ENCODE measurements around the gene POLD2. TPM values are rescaled to one million over a fixed set of nuclear protein-coding genes. Genes with fewer than 3 reads are reported as not detected.

POLD2 gene
- polyA plus RNA-seq, 1 donor from 2014 or later, result 79.5 TPM

DNA sequence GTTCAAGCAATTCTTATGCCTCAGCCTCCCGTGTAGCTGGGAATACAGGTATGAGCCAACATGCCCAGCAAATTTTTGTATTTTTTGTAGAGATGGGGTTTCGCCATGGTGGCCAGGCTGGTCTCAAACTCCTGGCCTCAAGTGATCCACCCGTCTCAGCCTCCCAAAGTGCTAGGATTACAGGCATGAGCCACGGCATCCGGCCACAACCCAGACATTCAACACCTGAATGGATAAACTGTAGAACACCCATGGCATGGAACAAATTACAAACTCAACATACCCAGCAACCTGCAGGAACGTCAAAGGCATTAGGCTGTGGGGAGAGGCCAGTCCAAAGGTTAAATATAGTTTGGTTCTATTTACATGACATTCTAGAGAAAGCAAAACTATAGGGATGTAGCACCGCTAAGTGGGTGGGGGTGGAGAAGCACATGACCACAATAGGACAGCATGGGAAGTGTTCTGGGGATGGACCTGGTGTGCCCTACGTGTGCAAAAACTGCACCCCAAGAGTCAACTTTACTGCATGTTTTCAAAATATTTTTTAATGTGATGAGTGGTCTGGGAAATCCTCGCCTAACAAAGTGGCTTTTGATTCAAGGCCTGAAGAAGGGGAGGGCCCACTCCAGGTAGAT, 51.5 kb downstream of the POLD2 start:
- Histone ChIP-seq H3K27ac (ENCODE audit: low read length) (no peak overlapping the region), H3K79me2 (replicated peaks; ENCODE audit: insufficient read depth, low read length) (no peaks in the 10 kb centered on the region), H3K4me3 (ENCODE audit: low read length) (no peak overlapping the region), H3K36me3 (ENCODE audit: insufficient read depth, low read length) (no peaks in the 10 kb centered on the region), H3F3A (ENCODE audit: insufficient read depth, low read length, poor library complexity, severe bottlenecking) (no peaks in the 10 kb centered on the region), H3K9me3 (ENCODE audit: low read length) (no peaks in the 10 kb centered on the region), H3K27me3 (ENCODE audit: insufficient read depth, low read depth, low read length) (no peaks in the 10 kb centered on the region), H3K9me2 (ENCODE audit: insufficient read depth, low read length) (no peaks in the 10 kb centered on the region), H3K4me2 (ENCODE audit: low read length) (no peak overlapping the region), H3K9ac (ENCODE audit: low read length) (no peak overlapping the region), H4K20me1 (ENCODE audit: insufficient read depth) (no peaks in the 10 kb centered on the region), H2AFZ (ENCODE audit: low read depth, low read length) (no peak overlapping the region)
- TF ChIP-seq RAD21 (conservative IDR thresholded peaks at IDR 0.05) (no peak), TAF1 (IDR thresholded peaks at IDR 0.05; ENCODE audit: low read depth) (no peak), EP300 (conservative IDR thresholded peaks at IDR 0.05; ENCODE audit: poor library complexity, severe bottlenecking) (no peak)
- TF ChIP-seq, protein P1, sequence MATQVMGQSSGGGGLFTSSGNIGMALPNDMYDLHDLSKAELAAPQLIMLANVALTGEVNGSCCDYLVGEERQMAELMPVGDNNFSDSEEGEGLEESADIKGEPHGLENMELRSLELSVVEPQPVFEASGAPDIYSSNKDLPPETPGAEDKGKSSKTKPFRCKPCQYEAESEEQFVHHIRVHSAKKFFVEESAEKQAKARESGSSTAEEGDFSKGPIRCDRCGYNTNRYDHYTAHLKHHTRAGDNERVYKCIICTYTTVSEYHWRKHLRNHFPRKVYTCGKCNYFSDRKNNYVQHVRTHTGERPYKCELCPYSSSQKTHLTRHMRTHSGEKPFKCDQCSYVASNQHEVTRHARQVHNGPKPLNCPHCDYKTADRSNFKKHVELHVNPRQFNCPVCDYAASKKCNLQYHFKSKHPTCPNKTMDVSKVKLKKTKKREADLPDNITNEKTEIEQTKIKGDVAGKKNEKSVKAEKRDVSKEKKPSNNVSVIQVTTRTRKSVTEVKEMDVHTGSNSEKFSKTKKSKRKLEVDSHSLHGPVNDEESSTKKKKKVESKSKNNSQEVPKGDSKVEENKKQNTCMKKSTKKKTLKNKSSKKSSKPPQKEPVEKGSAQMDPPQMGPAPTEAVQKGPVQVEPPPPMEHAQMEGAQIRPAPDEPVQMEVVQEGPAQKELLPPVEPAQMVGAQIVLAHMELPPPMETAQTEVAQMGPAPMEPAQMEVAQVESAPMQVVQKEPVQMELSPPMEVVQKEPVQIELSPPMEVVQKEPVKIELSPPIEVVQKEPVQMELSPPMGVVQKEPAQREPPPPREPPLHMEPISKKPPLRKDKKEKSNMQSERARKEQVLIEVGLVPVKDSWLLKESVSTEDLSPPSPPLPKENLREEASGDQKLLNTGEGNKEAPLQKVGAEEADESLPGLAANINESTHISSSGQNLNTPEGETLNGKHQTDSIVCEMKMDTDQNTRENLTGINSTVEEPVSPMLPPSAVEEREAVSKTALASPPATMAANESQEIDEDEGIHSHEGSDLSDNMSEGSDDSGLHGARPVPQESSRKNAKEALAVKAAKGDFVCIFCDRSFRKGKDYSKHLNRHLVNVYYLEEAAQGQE (IDR thresholded peaks at IDR 0.05; ENCODE audit: borderline replicate concordance), result no peak

DNA sequence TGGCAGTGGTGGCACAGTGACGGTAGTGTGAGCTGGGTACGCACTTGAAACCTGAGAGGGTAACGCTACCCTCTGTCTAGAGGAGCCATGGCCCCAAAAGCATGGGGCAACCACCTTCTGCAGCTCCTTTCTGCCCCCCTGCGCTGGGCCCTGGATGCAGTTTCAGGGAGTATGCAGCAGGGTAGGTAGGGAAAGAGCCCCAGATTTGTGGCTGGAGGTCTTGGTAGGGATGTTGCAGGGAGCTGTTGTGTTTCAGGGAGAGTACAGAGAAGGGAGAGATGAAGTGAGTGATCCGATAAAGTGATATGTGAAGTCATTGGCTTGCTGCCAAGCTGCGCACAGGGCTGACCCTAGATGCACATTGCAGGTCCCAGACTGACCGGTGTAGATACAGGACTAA, 55.3 kb downstream of the POLD2 start:
- Histone ChIP-seq H3K36me3 (ENCODE audit: insufficient read depth, low read length) (no peaks in the 10 kb centered on the region), H3K79me2 (replicated peaks; ENCODE audit: insufficient read depth, low read length) (no peaks in the 10 kb centered on the region), H2AFZ (ENCODE audit: low read depth, low read length) (no peak overlapping the region), H3K4me3 (ENCODE audit: low read length) (no peak overlapping the region), H3F3A (ENCODE audit: insufficient read depth, low read length, poor library complexity, severe bottlenecking) (no peaks in the 10 kb centered on the region), H3K9ac (ENCODE audit: low read length) (no peak overlapping the region), H3K27me3 (ENCODE audit: insufficient read depth, low read depth, low read length) (no peaks in the 10 kb centered on the region), H3K27ac (ENCODE audit: low read length) (no peak overlapping the region), H3K9me3 (ENCODE audit: low read length) (no peaks in the 10 kb centered on the region), H3K4me2 (ENCODE audit: low read length) (no peak overlapping the region), H4K20me1 (ENCODE audit: insufficient read depth) (no peaks in the 10 kb centered on the region), H3K9me2 (ENCODE audit: insufficient read depth, low read length) (no peaks in the 10 kb centered on the region)
- TF ChIP-seq POLR2AphosphoS5 (IDR thresholded peaks at IDR 0.05), result no peak
- TF ChIP-seq EP300 (conservative IDR thresholded peaks at IDR 0.05; ENCODE audit: poor library complexity, severe bottlenecking), result no peak
- TF ChIP-seq SMC3 (conservative IDR thresholded peaks at IDR 0.05; ENCODE audit: poor library complexity), result no peak
- no peak for TF ChIP-seq TAF1 (IDR thresholded peaks at IDR 0.05; ENCODE audit: low read depth)
- TF ChIP-seq, protein P2, sequence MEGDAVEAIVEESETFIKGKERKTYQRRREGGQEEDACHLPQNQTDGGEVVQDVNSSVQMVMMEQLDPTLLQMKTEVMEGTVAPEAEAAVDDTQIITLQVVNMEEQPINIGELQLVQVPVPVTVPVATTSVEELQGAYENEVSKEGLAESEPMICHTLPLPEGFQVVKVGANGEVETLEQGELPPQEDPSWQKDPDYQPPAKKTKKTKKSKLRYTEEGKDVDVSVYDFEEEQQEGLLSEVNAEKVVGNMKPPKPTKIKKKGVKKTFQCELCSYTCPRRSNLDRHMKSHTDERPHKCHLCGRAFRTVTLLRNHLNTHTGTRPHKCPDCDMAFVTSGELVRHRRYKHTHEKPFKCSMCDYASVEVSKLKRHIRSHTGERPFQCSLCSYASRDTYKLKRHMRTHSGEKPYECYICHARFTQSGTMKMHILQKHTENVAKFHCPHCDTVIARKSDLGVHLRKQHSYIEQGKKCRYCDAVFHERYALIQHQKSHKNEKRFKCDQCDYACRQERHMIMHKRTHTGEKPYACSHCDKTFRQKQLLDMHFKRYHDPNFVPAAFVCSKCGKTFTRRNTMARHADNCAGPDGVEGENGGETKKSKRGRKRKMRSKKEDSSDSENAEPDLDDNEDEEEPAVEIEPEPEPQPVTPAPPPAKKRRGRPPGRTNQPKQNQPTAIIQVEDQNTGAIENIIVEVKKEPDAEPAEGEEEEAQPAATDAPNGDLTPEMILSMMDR (IDR thresholded peaks at IDR 0.05; ENCODE audit: poor library complexity, severe bottlenecking), result no peak
- no peak for TF ChIP-seq RAD21 (conservative IDR thresholded peaks at IDR 0.05)
